ENCODE data around the gene CYSRT1.

The CYSRT1 gene

GRCh38 chr9:137224830-137225694 is at the start of gene CYSRT1:
CYSRT1 (plus strand) TSS chr9:137225174; CDS start chr9:137225622, 448 bp downstream.
- no peak for DNase-seq (ENCODE audit: low read depth in 1 of 2, low spot score in 1 of 2)

GRCh38 chr9:137175345-137175961 is 49.5 kb upstream of the CYSRT1 start:
- DNase-seq (ENCODE audit: low read depth in 1 of 2, low spot score in 1 of 2): no peak

- no peak for DNase-seq (ENCODE audit: low read depth in 1 of 2, low spot score in 1 of 2)
Measured at GRCh38 chr9:137176302-137177182, 48.4 kb upstream of the CYSRT1 start.

- DNase-seq (ENCODE audit: low read depth in 1 of 2, low spot score in 1 of 2): no peak
Measured at GRCh38 chr9:137178201-137178938, 46.6 kb upstream of the CYSRT1 start.

GRCh38 chr9:137178939-137179630 is 45.9 kb upstream of the CYSRT1 start:
- no peak for DNase-seq (ENCODE audit: low read depth in 1 of 2, low spot score in 1 of 2)

- no peak for DNase-seq (ENCODE audit: low read depth in 1 of 2, low spot score in 1 of 2)
Measured at GRCh38 chr9:137179761-137180160, 45.2 kb upstream of the CYSRT1 start.

- DNase-seq (ENCODE audit: low read depth in 1 of 2, low spot score in 1 of 2): no peak
Measured at GRCh38 chr9:137180491-137180890, 44.5 kb upstream of the CYSRT1 start.

GRCh38 chr9:137181680-137182079 is 43.3 kb upstream of the CYSRT1 start:
- DNase-seq (ENCODE audit: low read depth in 1 of 2, low spot score in 1 of 2): no peak

- no peak for DNase-seq (ENCODE audit: low read depth in 1 of 2, low spot score in 1 of 2)
Measured at GRCh38 chr9:137182836-137183235, 42.1 kb upstream of the CYSRT1 start.

GRCh38 chr9:137183980-137184595 is 40.9 kb upstream of the CYSRT1 start:
- DNase-seq (ENCODE audit: low read depth in 1 of 2, low spot score in 1 of 2): no peak

GRCh38 chr9:137184881-137185660 is 39.9 kb upstream of the CYSRT1 start:
- DNase-seq (ENCODE audit: low read depth in 1 of 2, low spot score in 1 of 2): no peak

GRCh38 chr9:137185921-137186320 is 39.1 kb upstream of the CYSRT1 start:
- no peak for DNase-seq (ENCODE audit: low read depth in 1 of 2, low spot score in 1 of 2)

- DNase-seq (ENCODE audit: low read depth in 1 of 2, low spot score in 1 of 2): no peak
Measured at GRCh38 chr9:137186385-137186784, 38.6 kb upstream of the CYSRT1 start.

GRCh38 chr9:137187386-137187785 is 37.6 kb upstream of the CYSRT1 start:
- no peak for DNase-seq (ENCODE audit: low read depth in 1 of 2, low spot score in 1 of 2)

- DNase-seq (ENCODE audit: low read depth in 1 of 2, low spot score in 1 of 2): no peak
Measured at GRCh38 chr9:137188086-137188489, 36.9 kb upstream of the CYSRT1 start.

- peak; percentile 88 to 91 for DNase-seq (ENCODE audit: low read depth in 1 of 2, low spot score in 1 of 2)
Measured at GRCh38 chr9:137188490-137189296, 36.3 kb upstream of the CYSRT1 start, which contains the start of the genes ANAPC2 and SSNA1. ANAPC2 (minus strand) TSS chr9:137188560; CDS start chr9:137188532, 28 bp downstream. SSNA1 (plus strand) TSS chr9:137188676; CDS start chr9:137188727, 51 bp downstream.

GRCh38 chr9:137189297-137190295 is 35.4 kb upstream of the CYSRT1 start:
- no peak for DNase-seq (ENCODE audit: low read depth in 1 of 2, low spot score in 1 of 2)
